ENCODE results near the gene PGBD5.
A peak's percentile ranks its signal among the peaks of the same experiment; 100 is the strongest.

Gene PGBD5

GRCh38 chr1:230283678-230284077 is 142.5 kb downstream of the PGBD5 start:
- DNase-seq = no peak

DNA sequence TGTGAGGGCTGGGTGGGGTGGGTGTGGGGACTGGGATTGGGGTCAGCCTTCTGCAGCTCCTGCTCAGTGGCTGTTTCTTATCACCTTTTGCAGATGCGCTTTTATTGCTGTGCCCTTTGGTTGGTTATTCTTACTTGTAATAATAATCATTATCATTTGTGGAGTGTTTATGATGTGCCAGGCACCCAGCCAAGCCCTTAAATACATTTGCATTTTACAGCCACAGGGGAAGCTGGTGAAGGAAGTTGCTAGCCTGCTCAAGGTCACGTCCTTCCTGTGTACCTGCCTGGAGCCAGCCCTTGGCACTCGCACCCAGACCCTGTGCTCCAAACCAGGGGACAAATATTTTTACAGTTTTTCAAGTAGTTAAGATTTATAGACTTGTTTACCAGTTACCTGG is 144.0 kb downstream of the PGBD5 start:
- no peak for DNase-seq

DNA sequence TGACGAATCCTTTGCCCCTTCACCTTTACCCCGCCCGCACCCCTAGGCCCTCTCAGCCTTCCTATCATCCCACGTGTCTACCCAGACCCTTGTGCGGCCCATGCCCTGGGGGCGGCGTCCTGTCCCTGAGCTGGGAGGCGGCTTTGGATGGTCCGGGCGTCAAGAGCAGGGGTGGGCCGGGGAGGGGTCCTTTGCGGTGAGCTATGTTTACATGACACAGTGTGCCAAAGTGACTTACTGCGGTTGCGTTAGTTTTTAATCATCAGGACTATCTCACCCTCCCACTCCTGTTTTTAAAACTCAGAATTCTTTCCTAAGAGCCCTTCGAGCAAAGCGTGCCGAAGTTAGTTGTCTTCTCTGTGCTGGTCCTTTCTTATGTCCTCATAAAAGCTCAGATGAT is 144.6 kb downstream of the PGBD5 start:
- no peak for DNase-seq

- peak in 1 of 56 donors; percentile 14 for DNase-seq
Measured at GRCh38 chr1:230280906-230281413, 145.2 kb downstream of the PGBD5 start.

DNA sequence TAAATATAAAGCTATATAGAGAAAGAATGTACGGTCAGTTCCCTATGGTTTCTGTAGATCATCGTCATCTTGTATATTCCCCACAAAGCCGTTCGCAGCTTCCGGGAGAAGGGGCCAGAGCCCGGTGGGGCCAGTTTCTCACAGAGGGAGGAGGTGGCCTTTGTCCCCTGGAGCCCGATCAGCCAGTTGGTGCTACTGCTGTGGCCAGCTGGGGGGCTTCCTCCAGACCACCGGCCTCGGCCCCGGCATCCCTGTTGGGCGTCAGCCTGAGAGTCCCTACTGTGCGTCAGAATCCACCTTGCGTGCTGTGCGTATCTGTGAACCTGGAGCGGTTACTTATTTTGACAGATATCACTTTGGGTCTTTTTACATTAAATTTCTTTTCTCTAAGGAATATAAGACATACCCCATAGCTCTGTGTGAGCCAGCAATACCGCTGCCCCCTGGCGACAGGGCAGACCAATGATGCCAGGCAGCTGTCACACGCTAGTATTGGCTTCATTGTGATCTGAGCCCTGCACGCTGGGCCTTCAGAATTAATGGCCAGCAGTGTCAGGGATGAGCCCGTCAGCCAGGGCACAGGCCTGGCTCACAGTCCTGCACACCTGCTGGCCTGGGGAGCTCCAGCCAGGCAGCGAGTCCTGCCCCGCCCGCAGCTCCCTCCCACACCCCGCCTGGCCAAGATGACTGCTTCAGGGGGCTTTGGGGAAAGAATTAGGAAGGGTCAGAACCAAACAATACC is 145.9 kb downstream of the PGBD5 start:
- DNase-seq = peak in 3 of 56 donors; percentile 6 to 28 (median 23)

- DNase-seq = no peak
Measured at GRCh38 chr1:230279583-230279945, 146.6 kb downstream of the PGBD5 start.

DNA sequence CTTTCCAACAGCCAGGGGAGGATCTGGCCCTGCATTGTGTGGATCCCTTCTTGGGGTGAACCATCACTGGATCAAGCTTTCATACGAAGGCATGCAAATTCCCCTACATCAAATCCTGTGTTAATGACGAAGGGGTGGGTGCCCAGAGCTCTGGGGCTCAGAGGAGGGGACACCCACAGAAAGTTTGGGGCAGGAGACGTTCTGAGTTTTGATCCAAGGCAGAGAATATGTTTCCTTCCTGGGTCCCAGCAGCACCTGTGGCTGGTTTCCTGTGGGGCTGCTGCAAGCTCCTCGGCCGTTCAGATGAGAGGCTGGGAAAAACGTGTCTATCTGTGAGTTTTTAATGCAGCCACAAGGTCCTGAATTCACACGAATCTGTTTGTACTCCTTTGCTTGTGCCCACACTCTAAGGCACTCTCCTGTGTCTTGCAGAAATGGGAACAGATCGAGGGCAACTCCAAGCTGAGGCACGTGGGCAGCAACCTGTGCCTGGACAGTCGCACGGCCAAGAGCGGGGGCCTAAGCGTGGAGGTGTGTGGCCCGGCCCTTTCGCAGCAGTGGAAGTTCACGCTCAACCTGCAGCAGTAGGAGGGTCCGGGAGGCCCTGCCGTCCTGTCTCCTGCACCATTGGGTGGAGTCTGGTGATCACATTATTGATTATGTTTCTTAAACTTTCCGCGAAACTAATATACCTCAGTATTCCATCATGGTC is 147.1 kb downstream of the PGBD5 start:
- DNase-seq = no peak

- no peak for DNase-seq
Measured at GRCh38 chr1:230278376-230278775, 147.8 kb downstream of the PGBD5 start.

DNA sequence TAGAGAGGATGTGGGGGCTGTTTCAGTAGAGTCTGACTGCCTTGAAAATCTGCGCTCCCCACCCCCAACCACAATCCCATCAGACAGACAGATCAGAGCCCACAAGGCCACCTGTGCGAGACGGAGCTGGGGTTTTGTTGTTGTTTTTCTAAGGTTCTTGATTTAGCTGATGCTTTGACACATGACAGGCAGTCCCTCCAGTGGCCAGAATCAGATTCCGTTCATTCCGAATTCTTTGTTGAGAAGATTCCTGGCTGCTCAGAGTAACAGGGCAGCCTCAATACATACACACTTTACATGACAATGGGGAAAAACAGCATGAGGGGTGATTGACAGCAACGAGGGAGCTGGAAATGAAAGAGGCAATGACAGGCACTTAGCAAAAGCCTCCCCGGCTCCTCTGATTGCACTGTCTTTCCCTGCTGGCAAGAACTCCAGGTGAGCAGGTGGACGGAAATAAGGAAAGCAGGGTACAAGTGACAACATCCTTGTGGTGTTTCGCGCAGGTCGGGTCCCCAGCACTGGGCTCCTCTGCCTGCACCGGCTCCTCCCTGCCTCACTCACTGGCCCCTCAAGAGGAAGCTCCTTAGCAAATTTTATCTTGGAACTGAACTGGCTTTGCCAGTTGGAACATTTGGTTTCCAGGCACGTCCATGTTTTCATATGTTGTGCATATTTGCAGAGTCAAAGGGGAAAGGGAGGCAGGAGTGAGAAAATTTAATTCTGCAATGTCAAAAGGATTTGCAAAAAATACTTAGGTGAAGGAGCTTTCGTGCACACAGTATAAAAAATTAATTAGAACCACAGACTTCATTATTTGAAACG is 148.7 kb downstream of the PGBD5 start:
- no peak for DNase-seq

DNA sequence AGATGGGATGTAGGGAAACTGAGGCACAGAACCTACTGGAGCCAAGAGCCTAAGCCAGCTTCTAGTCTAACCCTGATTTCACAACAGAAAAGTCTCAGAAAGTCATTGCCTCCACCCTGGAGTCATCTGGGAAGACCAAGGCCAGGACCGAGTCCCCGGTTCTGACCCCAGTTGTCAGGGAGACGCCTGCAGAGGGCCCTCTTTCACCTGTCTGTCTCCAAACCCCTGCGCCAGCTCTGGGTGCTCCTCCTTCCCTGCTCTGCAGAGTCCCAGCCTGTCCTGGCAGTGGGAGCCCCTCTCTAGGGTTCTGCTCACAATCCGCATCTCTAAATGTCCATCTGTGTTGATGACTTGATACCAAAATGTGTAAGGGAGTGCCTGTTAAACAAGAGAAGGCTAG is 149.7 kb downstream of the PGBD5 start:
- DNase-seq = no peak

- DNase-seq = no peak
Measured at GRCh38 chr1:230274254-230274653, 151.9 kb downstream of the PGBD5 start.

DNA sequence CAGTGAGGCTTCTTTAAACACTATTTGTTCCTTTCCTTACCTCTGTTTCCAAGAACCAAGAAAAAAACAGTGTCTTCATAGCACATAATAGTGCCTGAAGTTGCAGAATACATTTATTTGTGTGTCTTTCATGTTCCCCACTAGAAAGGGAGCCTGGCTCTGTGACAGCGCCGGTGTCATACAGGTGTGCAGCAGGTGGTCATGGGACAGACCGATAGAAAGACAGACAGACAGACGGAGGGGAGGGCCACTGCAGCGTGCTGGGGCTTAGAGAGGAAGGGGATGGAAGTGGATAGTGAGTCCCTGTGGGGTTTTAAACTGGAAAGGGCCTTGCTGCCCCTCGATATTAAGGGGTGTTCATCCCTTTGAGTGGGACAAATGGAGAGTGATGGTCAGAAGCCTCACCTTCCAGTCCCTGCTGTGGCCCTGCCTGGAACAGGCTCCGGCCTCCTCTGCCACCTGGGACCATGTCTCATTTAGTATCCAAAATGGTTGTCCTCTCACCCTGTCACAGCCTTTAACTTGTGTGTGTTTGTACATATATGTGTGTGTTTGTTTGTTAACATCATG is 152.9 kb downstream of the PGBD5 start:
- DNase-seq = no peak

DNA sequence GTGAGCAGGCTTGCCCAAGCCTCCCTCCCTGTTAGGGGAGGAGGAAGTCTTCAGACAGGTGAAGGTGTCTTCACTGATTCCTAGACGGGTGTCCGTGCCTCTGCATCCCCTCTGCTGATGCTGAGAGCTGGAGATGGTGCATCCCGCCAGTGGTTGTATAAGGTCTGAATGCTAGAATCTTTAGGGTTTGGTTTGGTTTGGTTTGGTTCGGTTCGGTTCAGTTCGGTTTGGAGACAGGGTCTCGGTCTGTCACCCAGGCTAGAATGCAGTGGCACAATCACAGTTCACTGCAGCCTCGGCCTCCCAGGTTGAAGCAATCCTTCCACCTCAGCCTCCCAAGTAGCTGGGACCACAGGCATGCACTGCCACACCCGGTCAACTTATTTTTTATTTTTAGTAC is 153.6 kb downstream of the PGBD5 start:
- no peak for DNase-seq

DNA sequence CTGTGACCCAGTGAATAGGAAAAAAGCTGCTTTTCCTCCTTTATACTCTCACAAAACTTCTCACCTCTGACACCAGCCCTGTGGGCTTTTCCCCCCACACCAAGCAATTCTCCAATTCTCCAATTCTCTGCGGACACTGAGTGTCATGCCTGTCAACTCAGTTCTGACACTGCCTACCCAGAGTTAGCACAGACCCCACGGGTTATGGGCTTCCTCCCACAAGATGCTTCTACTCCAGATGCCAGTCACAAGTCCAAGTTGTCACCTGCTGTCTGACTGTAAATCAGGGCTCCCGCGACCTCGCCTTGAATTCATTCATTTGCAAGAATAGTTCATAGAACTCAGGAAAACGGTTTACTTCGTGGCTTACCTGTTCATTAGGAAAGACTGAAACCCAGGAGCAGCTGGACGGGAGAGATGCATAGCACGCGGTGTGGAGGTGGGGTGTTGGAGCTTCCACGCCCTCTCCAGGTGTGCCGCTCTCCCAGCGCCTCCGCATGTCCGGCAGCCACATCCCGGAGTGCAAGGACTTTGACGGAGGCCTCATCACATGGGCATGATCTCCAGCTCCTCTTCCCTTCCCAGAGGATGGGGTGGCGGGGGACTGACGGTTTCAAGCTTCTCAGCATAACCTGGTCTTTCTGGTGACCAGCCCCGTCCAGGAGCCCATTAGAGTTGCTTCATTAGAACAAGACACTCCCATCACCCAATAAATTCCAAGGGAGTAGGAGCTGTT is 154.7 kb downstream of the PGBD5 start:
- no peak for DNase-seq

- no peak for DNase-seq
Measured at GRCh38 chr1:230270559-230271281, 155.4 kb downstream of the PGBD5 start.

GRCh38 chr1:230270185-230270558 is 156.0 kb downstream of the PGBD5 start:
- no peak for DNase-seq

- peak in 9 of 56 donors; percentile 11 to 46 (median 22) for DNase-seq
Measured at GRCh38 chr1:230268371-230269170, 157.6 kb downstream of the PGBD5 start.

GRCh38 chr1:230267338-230268065 is 158.6 kb downstream of the PGBD5 start:
- DNase-seq = no peak

- DNase-seq = no peak
Measured at GRCh38 chr1:230266456-230266855, 159.7 kb downstream of the PGBD5 start.

Data from nucleus accumbens (tissue), 56 donors.